Smooth muscle cell (in vitro differentiated cells): ENCODE data around the gene WAS. TPM values are rescaled to one million over a fixed set of nuclear protein-coding genes. Genes with fewer than 3 reads are reported as not detected.
"Not testable (repeated sequence)": the region's sequence is repeated elsewhere in the genome, so short reads cannot be mapped to it uniquely, and the experiment has no call there.

Experiments
- DNase-seq: peaks from one replicate; lab custom pipeline; 2025; ENCODE audit not compliant: unreplicated experiment; lab: John Stamatoyannopoulos, UW
- H2AFZ ChIP-seq: fragments of 200-600 bp; sonication (generic); 2 replicates; pipeline ENCODE4 v1.6.0; 2016; ENCODE audit warnings: antibody characterized with exemption, low read depth, mild to moderate bottlenecking
- H3F3A ChIP-seq: fragments of 200-600 bp; sonication (generic); 2 replicates; pipeline ENCODE4 v1.6.0; 2017; ENCODE audit warnings: antibody characterized with exemption, low read depth
- H3K27ac ChIP-seq: fragments of 200-600 bp; sonication (generic); 2 replicates; pipeline ENCODE4 v1.5.1; 2016; ENCODE audit warnings: low read depth, mild to moderate bottlenecking
- H3K27me3 ChIP-seq: fragments of 200-600 bp; sonication (generic); 2 replicates; pipeline ENCODE4 v1.6.1; 2016; ENCODE audit warnings: low read depth, mild to moderate bottlenecking
- H3K36me3 ChIP-seq: fragments of 200-600 bp; sonication (generic); 2 replicates; pipeline ENCODE4 v1.5.1; 2016; ENCODE audit warnings: low read depth
- H3K4me1 ChIP-seq: fragments of 200-600 bp; sonication (generic); 2 replicates; pipeline ENCODE4 v1.5.1; 2016; ENCODE audit warnings: low read depth
- H3K4me2 ChIP-seq: fragments of 200-600 bp; sonication (generic); 2 replicates; pipeline ENCODE4 v1.6.0; 2016; ENCODE audit warnings: mild to moderate bottlenecking
- H3K4me3 ChIP-seq: fragments of 200-600 bp; sonication (generic); 2 replicates; pipeline ENCODE4 v1.5.1; 2016; ENCODE audit warnings: mild to moderate bottlenecking
- H3K79me2 ChIP-seq: fragments of 200-600 bp; sonication (generic); 2 replicates; pipeline ENCODE4 v1.6.0; 2016; ENCODE audit warnings: low read depth, mild to moderate bottlenecking
- H3K9ac ChIP-seq: fragments of 200-600 bp; sonication (generic); 2 replicates; pipeline ENCODE4 v1.6.0; 2016; ENCODE audit warnings: low read depth
- H3K9me3 ChIP-seq: fragments of 200-600 bp; sonication (generic); replicated peaks from 2 replicates; pipeline ENCODE4 v1.5.1; 2016; ENCODE audit warnings: low read depth
- H4K20me1 ChIP-seq: fragments of 200-600 bp; sonication (generic); 2 replicates; pipeline ENCODE4 v1.6.0; 2016; ENCODE audit warnings: low read depth
- CTCF ChIP-seq: fragments of 200-600 bp; sonication (generic); IDR thresholded peaks from 2 replicates; pipeline ENCODE4 v1.5.1; 2017; ENCODE audit warnings: borderline replicate concordance, mild to moderate bottlenecking, antibody characterized with exemption; ENCODE audit not compliant: insufficient read depth, poor library complexity, severe bottlenecking
- WGBS: methylation state at CpG from one replicate; pipeline ENCODE4 v1.1.7; 2016; ENCODE audit warnings: low lambda C conversion rate; 5-methylcytosine and 5-hydroxymethylcytosine counted together
- polyA plus RNA-seq: library from polyadenylated mRNA; unstranded; fragments of >200 nt; fragmentation: Nextera tagmentation; extraction: Ambion mirVana; gene quantifications from 2 replicates; pipeline ENCODE4 v1.2.1, GENCODE V29; 2016
- total RNA-seq: library from RNA; depleted of rRNA; stranded (reverse); fragments of >200 nt; gene quantifications from 2 replicates; pipeline ENCODE4 v1.2.3, GENCODE V29; 2014

Gene WAS
- total and polyA plus RNA-seq, 2 experiments from 2014 or later: 0.24 to 0.54 TPM

- Histone ChIP-seq H2AFZ (no peak overlapping the region), H4K20me1 (no peaks in the 10 kb centered on the region), H3K79me2 (no peaks in the 10 kb centered on the region), H3K9me3 (no peaks in the 10 kb centered on the region), H3K9ac (no peak overlapping the region), H3K4me2 (no peak overlapping the region), H3F3A (no peaks in the 10 kb centered on the region), H3K27me3 (no peaks in the 10 kb centered on the region), H3K27ac (no peak overlapping the region), H3K36me3 (no peaks in the 10 kb centered on the region), H3K4me1 (no peaks in the 10 kb centered on the region), H3K4me3 (no peak overlapping the region)
- 64% methylated on average over 11 of the region's 11 CpGs for WGBS
- TF ChIP-seq CTCF: no peak
- no peak for DNase-seq
Observed at GRCh38 chrX:48689208-48689920, 5.8 kb downstream of the WAS start.

GRCh38 chrX:48691746-48692145 is 8.1 kb downstream of the WAS start:
- not testable (repeated sequence) for H3K4me3 ChIP-seq, H3K4me1 ChIP-seq, H3K4me2 ChIP-seq, H3K36me3 ChIP-seq, DNase-seq, H2AFZ ChIP-seq, H3K9ac ChIP-seq, H4K20me1 ChIP-seq, H3K9me3 ChIP-seq, H3K27ac ChIP-seq, H3K27me3 ChIP-seq, H3F3A ChIP-seq, H3K79me2 ChIP-seq
- 82% methylated on average over 5 of the region's 5 CpGs for WGBS

- DNase-seq: no peak
- H3K4me2 ChIP-seq: no peak overlapping the region
Observed at GRCh38 chrX:48694776-48695533, 11.4 kb downstream of the WAS start.

More at GRCh38 chrX:48694776-48695533, 11.4 kb downstream of the WAS start:
- Histone ChIP-seq H2AFZ (no peak overlapping the region), H4K20me1 (no peaks in the 10 kb centered on the region), H3K9ac (no peak overlapping the region), H3K4me3 (no peak overlapping the region), H3K4me1 (no peaks in the 10 kb centered on the region), H3K36me3 (no peaks in the 10 kb centered on the region), H3K27ac (no peak overlapping the region), H3K9me3 (no peaks in the 10 kb centered on the region), H3K79me2 (no peaks in the 10 kb centered on the region), H3F3A (no peaks in the 10 kb centered on the region), H3K27me3 (no peaks in the 10 kb centered on the region)
- TF ChIP-seq CTCF: no peak
- 74% methylated on average over 15 of the region's 15 CpGs for WGBS
